HepG2 (cell line): ENCODE data around the gene CILP2. TPM values are rescaled to one million over a fixed set of nuclear protein-coding genes. Genes with fewer than 3 reads are reported as not detected.

ENCODE experiments used
- ADNP ChIP-seq: sonication (generic); formaldehyde crosslinking; IDR thresholded peaks from 2 replicates; pipeline ENCODE4 v1.4.0; 2020; ENCODE audit warnings: missing genetic modification reagents
- ARID2 ChIP-seq: sonication (generic); formaldehyde crosslinking; IDR thresholded peaks from 2 replicates; pipeline ENCODE4 v1.8.1; 2022; ENCODE audit warnings: mild to moderate bottlenecking, missing genetic modification reagents, borderline replicate concordance
- CC2D1A ChIP-seq: sonication (generic); formaldehyde crosslinking; IDR thresholded peaks from 2 replicates; pipeline ENCODE4 v1.8.1; 2023; ENCODE audit warnings: mild to moderate bottlenecking, missing genetic modification reagents
- CEBPB ChIP-seq: IDR thresholded peaks from 2 replicates; pipeline ENCODE4 v1.6.1; 2011; ENCODE audit warnings: low read depth, low read length, improper control_type of control experiment, borderline replicate concordance
- NFKBIZ ChIP-seq: IDR thresholded peaks from 2 replicates; pipeline ENCODE4 v1.6.1; 2018; ENCODE audit warnings: missing genetic modification reagents, missing compliant biosample characterization
- SOX5 ChIP-seq: IDR thresholded peaks from 2 replicates; pipeline ENCODE4 v1.6.1; 2016; ENCODE audit warnings: borderline replicate concordance
- SP1 ChIP-seq, 2 experiments: fragments of 450-650 bp in 1 of 2; sonication (generic) in 1 of 2; formaldehyde crosslinking in 1 of 2; IDR thresholded peaks; 2 replicates each; pipeline versions ENCODE4 v1.4.0 to v1.6.1; 2016 to 2020; ENCODE audit warnings: missing genetic modification reagents in 1 of 2
- ZFX ChIP-seq: sonication (generic); formaldehyde crosslinking; IDR thresholded peaks from 2 replicates; pipeline ENCODE4 v1.4.0; 2020; ENCODE audit warnings: mild to moderate bottlenecking, low read depth, missing genetic modification reagents, moderate library complexity
- ZNF121 ChIP-seq: sonication (generic); formaldehyde crosslinking; IDR thresholded peaks from 2 replicates; pipeline ENCODE4 v1.5.0; 2020; ENCODE audit warnings: mild to moderate bottlenecking, missing genetic modification reagents
- ZNF232 ChIP-seq: sonication (generic); formaldehyde crosslinking; IDR thresholded peaks from 2 replicates; pipeline ENCODE4 v1.4.0; 2020; ENCODE audit warnings: missing genetic modification reagents, borderline replicate concordance
- ZNF317 ChIP-seq: sonication (generic); formaldehyde crosslinking; IDR thresholded peaks from 2 replicates; pipeline ENCODE4 v1.5.0; 2020; ENCODE audit warnings: mild to moderate bottlenecking, missing genetic modification reagents
- ZNF329 ChIP-seq: sonication (generic); formaldehyde crosslinking; IDR thresholded peaks from 2 replicates; pipeline ENCODE4 v1.9.0; 2021; ENCODE audit warnings: low read depth, mild to moderate bottlenecking, missing genetic modification reagents
- ZNF615 ChIP-seq: sonication (generic); formaldehyde crosslinking; IDR thresholded peaks from 2 replicates; pipeline ENCODE4 v1.5.0; 2020; ENCODE audit warnings: mild to moderate bottlenecking, missing genetic modification reagents, borderline replicate concordance
- ZNF703 ChIP-seq: sonication (generic); formaldehyde crosslinking; IDR thresholded peaks from 2 replicates; pipeline ENCODE4 v1.5.1; 2020; ENCODE audit warnings: missing genetic modification reagents, mild to moderate bottlenecking, moderate library complexity, borderline replicate concordance
- polyA plus RNA-seq, 8 experiments: library from polyadenylated mRNA; depleted of rRNA in 3 of 8; stranded (reverse) in 7 of 8; unstranded in 1 of 8; fragments of >200 nt; fragmentation: Illumina TruSeq in 4 of 8; extraction: Trizol in 4 of 8; gene quantifications; 2 replicates each; pipeline versions ENCODE4 v1.2.1 to v1.2.3, GENCODE V29; 2011 to 2016; ENCODE audit warnings: low read depth in 4 of 8, missing spikeins in 1 of 8, mixed read lengths in 1 of 8; ENCODE audit not compliant: insufficient read depth in 1 of 8
- total RNA-seq, 5 experiments: library from RNA; depleted of rRNA; stranded (reverse); fragments of >200 nt; fragmentation: Illumina TruSeq; extraction: Trizol; gene quantifications; 2 replicates each; pipeline ENCODE4 v1.2.3, GENCODE V29; 2016; ENCODE audit warnings: low read depth in 1 of 5
- TF ChIP-seq, protein P1 (sequence below): sonication (generic); formaldehyde crosslinking; IDR thresholded peaks from 2 replicates; pipeline ENCODE4 v1.9.0; 2022; ENCODE audit warnings: missing genetic modification reagents, mild to moderate bottlenecking, borderline replicate concordance
- TF ChIP-seq, protein P2 (sequence below): sonication (generic); formaldehyde crosslinking; IDR thresholded peaks from 2 replicates; pipeline ENCODE4 v1.5.0; 2020; ENCODE audit warnings: missing genetic modification reagents, mild to moderate bottlenecking, borderline replicate concordance
- TF ChIP-seq, protein P3 (sequence below): sonication (generic); formaldehyde crosslinking; IDR thresholded peaks from 2 replicates; pipeline ENCODE4 v1.4.0; 2020; ENCODE audit warnings: missing genetic modification reagents
- TF ChIP-seq, protein P4 (sequence below): sonication (generic); formaldehyde crosslinking; IDR thresholded peaks from 2 replicates; pipeline ENCODE4 v1.4.0; 2020; ENCODE audit warnings: mild to moderate bottlenecking, missing genetic modification reagents

CILP2 gene
- total and polyA plus RNA-seq, 2 of the 13 experiments (the other 11 are each of a cell fraction or from before 2014, with no cell fraction given) = 0.09 to 0.37 TPM

DNA sequence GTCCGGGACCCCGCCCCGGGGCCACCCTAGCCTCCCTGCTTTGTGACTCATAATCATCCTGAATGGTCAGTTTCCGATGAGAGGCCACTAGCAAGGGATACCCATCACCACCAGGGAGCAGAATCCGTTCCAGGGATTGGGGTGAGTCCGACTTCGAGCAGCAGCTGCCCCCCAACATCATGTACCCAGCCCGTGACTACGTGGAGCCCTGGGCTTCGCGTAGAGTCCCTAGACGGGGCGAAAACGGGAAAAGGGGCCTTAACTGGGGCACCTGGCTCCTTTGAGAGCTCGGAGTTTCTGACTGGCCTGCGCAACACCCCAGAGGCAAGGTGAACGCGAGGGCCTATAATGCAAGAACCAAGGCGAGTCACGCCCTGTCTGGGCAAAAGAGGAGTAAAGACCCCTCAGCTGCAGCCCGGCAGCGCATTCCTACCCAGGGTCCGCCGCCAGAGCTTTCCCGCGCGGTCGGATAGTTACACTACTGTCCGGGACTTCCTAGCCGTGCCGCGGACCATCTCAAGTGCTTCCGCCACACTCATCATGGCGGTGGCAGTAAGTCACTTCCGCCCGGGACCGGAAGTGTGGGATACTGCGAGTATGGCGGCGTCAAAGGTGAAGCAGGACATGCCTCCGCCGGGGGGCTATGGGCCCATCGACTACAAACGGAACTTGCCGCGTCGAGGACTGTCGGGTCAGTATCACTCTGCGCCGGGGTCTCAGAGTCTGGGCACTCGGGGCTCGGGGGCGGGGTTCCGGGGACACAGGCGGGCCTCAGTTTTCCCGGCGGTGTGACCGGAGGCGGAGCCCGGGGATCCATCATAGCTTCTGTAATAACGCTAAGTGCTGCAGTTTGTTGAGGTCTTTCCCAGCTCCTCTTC, 22.2 kb upstream of the CILP2 start, which contains the start of gene NDUFA13 (continued):
- TF ChIP-seq ZNF615 (CRISPR knock-in tag) (peak; percentile 60; the same call in 1 of the 2 replicates), SOX5 (0 out of 2 replicates have a peak, but pooled peaks have one; percentile 24), ZFX (CRISPR knock-in tag) (peak; percentile 96), ZNF317 (peak; percentile 22; the same call in 1 of the 2 replicates), ZNF232 (CRISPR knock-in tag) (peak; percentile 67; the same call in 1 of the 2 replicates), NFKBIZ (peak; percentile 86; the same call in 1 of the 2 replicates), ZNF703 (CRISPR knock-in tag) (no peak; the same call in 1 of the 2 replicates), ZNF121 (CRISPR knock-in tag) (peak; percentile 34; the same call in 1 of the 2 replicates), CEBPB (no peak), SP1 (IDR thresholded peaks at IDR 0.05) (no peak), SP1 (CRISPR knock-in tag; IDR thresholded peaks at IDR 0.05) (peak; percentile 74), ADNP (no peak), CC2D1A (CRISPR knock-in tag) (no peak), ARID2 (CRISPR knock-in tag) (no peak), ZNF329 (no peak)
- TF ChIP-seq, protein P1, sequence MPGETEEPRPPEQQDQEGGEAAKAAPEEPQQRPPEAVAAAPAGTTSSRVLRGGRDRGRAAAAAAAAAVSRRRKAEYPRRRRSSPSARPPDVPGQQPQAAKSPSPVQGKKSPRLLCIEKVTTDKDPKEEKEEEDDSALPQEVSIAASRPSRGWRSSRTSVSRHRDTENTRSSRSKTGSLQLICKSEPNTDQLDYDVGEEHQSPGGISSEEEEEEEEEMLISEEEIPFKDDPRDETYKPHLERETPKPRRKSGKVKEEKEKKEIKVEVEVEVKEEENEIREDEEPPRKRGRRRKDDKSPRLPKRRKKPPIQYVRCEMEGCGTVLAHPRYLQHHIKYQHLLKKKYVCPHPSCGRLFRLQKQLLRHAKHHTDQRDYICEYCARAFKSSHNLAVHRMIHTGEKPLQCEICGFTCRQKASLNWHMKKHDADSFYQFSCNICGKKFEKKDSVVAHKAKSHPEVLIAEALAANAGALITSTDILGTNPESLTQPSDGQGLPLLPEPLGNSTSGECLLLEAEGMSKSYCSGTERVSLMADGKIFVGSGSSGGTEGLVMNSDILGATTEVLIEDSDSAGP = peak; percentile 82
- TF ChIP-seq, protein P2, sequence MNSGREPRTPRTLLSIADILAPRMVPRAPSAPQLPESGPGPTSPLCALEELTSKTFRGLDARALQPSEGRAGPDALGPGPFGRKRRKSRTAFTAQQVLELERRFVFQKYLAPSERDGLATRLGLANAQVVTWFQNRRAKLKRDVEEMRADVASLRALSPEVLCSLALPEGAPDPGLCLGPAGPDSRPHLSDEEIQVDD = no peak
- TF ChIP-seq, protein P3, sequence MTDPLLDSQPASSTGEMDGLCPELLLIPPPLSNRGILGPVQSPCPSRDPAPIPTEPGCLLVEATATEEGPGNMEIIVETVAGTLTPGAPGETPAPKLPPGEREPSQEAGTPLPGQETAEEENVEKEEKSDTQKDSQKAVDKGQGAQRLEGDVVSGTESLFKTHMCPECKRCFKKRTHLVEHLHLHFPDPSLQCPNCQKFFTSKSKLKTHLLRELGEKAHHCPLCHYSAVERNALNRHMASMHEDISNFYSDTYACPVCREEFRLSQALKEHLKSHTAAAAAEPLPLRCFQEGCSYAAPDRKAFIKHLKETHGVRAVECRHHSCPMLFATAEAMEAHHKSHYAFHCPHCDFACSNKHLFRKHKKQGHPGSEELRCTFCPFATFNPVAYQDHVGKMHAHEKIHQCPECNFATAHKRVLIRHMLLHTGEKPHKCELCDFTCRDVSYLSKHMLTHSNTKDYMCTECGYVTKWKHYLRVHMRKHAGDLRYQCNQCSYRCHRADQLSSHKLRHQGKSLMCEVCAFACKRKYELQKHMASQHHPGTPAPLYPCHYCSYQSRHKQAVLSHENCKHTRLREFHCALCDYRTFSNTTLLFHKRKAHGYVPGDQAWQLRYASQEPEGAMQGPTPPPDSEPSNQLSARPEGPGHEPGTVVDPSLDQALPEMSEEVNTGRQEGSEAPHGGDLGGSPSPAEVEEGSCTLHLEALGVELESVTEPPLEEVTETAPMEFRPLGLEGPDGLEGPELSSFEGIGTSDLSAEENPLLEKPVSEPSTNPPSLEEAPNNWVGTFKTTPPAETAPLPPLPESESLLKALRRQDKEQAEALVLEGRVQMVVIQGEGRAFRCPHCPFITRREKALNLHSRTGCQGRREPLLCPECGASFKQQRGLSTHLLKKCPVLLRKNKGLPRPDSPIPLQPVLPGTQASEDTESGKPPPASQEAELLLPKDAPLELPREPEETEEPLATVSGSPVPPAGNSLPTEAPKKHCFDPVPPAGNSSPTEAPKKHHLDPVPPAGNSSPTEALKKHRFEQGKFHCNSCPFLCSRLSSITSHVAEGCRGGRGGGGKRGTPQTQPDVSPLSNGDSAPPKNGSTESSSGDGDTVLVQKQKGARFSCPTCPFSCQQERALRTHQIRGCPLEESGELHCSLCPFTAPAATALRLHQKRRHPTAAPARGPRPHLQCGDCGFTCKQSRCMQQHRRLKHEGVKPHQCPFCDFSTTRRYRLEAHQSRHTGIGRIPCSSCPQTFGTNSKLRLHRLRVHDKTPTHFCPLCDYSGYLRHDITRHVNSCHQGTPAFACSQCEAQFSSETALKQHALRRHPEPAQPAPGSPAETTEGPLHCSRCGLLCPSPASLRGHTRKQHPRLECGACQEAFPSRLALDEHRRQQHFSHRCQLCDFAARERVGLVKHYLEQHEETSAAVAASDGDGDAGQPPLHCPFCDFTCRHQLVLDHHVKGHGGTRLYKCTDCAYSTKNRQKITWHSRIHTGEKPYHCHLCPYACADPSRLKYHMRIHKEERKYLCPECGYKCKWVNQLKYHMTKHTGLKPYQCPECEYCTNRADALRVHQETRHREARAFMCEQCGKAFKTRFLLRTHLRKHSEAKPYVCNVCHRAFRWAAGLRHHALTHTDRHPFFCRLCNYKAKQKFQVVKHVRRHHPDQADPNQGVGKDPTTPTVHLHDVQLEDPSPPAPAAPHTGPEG (CRISPR knock-in tag) = peak; percentile 71; the same call in 1 of the 2 replicates
- TF ChIP-seq, protein P4, sequence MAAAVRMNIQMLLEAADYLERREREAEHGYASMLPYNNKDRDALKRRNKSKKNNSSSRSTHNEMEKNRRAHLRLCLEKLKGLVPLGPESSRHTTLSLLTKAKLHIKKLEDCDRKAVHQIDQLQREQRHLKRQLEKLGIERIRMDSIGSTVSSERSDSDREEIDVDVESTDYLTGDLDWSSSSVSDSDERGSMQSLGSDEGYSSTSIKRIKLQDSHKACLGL (CRISPR knock-in tag) = peak; percentile 64; the same call in 1 of the 2 replicates
